Prostate gland (tissue), 2 donors: ENCODE results near the gene AMOTL1. TPM values are rescaled to one million over a fixed set of nuclear protein-coding genes. Genes with fewer than 3 reads are reported as not detected.
"Not testable (repeated sequence)": the region's sequence is repeated elsewhere in the genome, so short reads cannot be mapped to it uniquely, and the experiment has no call there.

Source experiments
- DNase-seq: peaks from one replicate; pipeline ENCODE4 v3.0.0-alpha.2; 2019; ENCODE audit warnings: low spot score
- H3K27ac ChIP-seq, 2 donors: fragments of 200-600 bp; sonication (generic); 2 replicates each; pipeline ENCODE4 v1.5.1; 2017 to 2019
- H3K27me3 ChIP-seq: fragments of 200-600 bp; sonication (generic); replicated peaks from 2 replicates; pipeline ENCODE4 v1.5.1; 2019; ENCODE audit not compliant: insufficient read depth
- H3K36me3 ChIP-seq, 2 donors: fragments of 200-600 bp; sonication (generic); 1 replicate in 1 of 2; 2 replicates in 1 of 2; pipeline versions ENCODE4 v1.5.1 to v1.8.1; 2017 to 2019
- H3K4me1 ChIP-seq: fragments of 200-600 bp; sonication (generic); replicated peaks from 2 replicates; pipeline ENCODE4 v1.5.1; 2019
- H3K4me3 ChIP-seq, 2 donors: fragments of 200-600 bp; sonication (generic); 2 replicates each; pipeline ENCODE4 v1.5.1; 2017 to 2019
- H3K9me3 ChIP-seq: fragments of 200-600 bp; sonication (generic); 2 replicates; pipeline ENCODE4 v1.5.1; 2017
- CTCF ChIP-seq, 4 experiments: fragments of 200-600 bp in 2 of 4; fragments of 450-650 bp in 2 of 4; sonication (generic) in 2 of 4; IDR thresholded peaks; 1 replicate in 3 of 4; 2 replicates in 1 of 4; pipeline ENCODE4 v1.5.1; 2016 to 2019; ENCODE audit warnings: antibody characterized with exemption in 4 of 4, mild to moderate bottlenecking in 2 of 4, moderate library complexity in 2 of 4
- POLR2A ChIP-seq: fragments of 450-650 bp; IDR thresholded peaks from one replicate; pipeline ENCODE4 v1.6.1; 2016; ENCODE audit warnings: antibody characterized with exemption, mild to moderate bottlenecking
- POLR2AphosphoS5 ChIP-seq: sonication (generic); formaldehyde crosslinking; IDR thresholded peaks from one replicate; pipeline ENCODE4 v1.6.1; 2017; ENCODE audit warnings: antibody characterized with exemption
- WGBS: methylation state at CpG from one replicate; pipeline ENCODE4 v1.1.5; 2018; 5-methylcytosine and 5-hydroxymethylcytosine counted together
- intact Hi-C: fragments of 100-400 bp; cut with DNase I; formaldehyde crosslinking; loops from one replicate; pipeline ENCODE4 v1.14.2; 2022
- total RNA-seq, 2 donors: library from RNA; depleted of rRNA; stranded (reverse); fragments of >200 nt; gene quantifications; one replicate each; pipeline ENCODE4 v1.1.0, GENCODE V29; 2016

AMOTL1 gene
- total RNA-seq, 2 donors from 2014 or later, result 49.2 to 67.2 TPM

GRCh38 chr11:94851864-94852636 lies 83.9 kb downstream of the AMOTL1 start:
- Histone ChIP-seq H3K36me3 (peaks cover 0 to 4% of the 10 kb centered on the region in 2 donors), H3K27me3 (no peaks in the 10 kb centered on the region), H3K9me3 (no peaks in the 10 kb centered on the region), H3K4me1 (no peaks in the 10 kb centered on the region), H3K4me3 (no peak overlapping the region), H3K27ac (no peak overlapping the region)
- no peak for TF ChIP-seq CTCF (IDR thresholded peaks at IDR 0.05)
- TF ChIP-seq POLR2AphosphoS5, result peak; percentile 56
- intact Hi-C loops, result no loop called here
- WGBS, result 83% methylated on average over 3 of the region's 3 CpGs
- peak; percentile 48 for DNase-seq

- H3K27me3 ChIP-seq, intact Hi-C loops, H3K4me3 ChIP-seq, DNase-seq, H3K4me1 ChIP-seq, H3K9me3 ChIP-seq, H3K27ac ChIP-seq, H3K36me3 ChIP-seq: not testable (repeated sequence)
- 96% methylated on average over 4 of the region's 4 CpGs for WGBS
Measured at GRCh38 chr11:94853288-94853687, 85.1 kb downstream of the AMOTL1 start.

- DNase-seq, result no peak
- peaks cover 0 to 4% of the 10 kb centered on the region in 2 donors for H3K36me3 ChIP-seq
- H3K4me3 ChIP-seq, result no peak overlapping the region
- intact Hi-C loops, result no loop called here
- H3K27ac ChIP-seq, result no peak overlapping the region
- no peaks in the 10 kb centered on the region for H3K4me1 ChIP-seq
- no peak for TF ChIP-seq POLR2AphosphoS5
- no peak for TF ChIP-seq CTCF (IDR thresholded peaks at IDR 0.05)
- TF ChIP-seq POLR2A, result no peak
- no peaks in the 10 kb centered on the region for H3K9me3 ChIP-seq
- WGBS, result 97% methylated on average over 5 of the region's 5 CpGs
- no peaks in the 10 kb centered on the region for H3K27me3 ChIP-seq
Measured at GRCh38 chr11:94853836-94854235, 85.7 kb downstream of the AMOTL1 start.

- Histone ChIP-seq H3K27ac (no peak overlapping the region), H3K9me3 (no peaks in the 10 kb centered on the region), H3K27me3 (no peaks in the 10 kb centered on the region), H3K36me3 (peaks cover 0 to 4% of the 10 kb centered on the region in 2 donors), H3K4me3 (no peak overlapping the region), H3K4me1 (no peaks in the 10 kb centered on the region)
- 83% methylated on average over 8 of the region's 8 CpGs for WGBS
- no peak for TF ChIP-seq POLR2AphosphoS5
- TF ChIP-seq POLR2A, result no peak
- no peak for TF ChIP-seq CTCF (IDR thresholded peaks at IDR 0.05)
- intact Hi-C loops, result no loop called here
- no peak for DNase-seq
Measured at GRCh38 chr11:94854770-94855633, 86.8 kb downstream of the AMOTL1 start.

GRCh38 chr11:94855666-94856065 lies 87.5 kb downstream of the AMOTL1 start:
- DNase-seq, result no peak
- Histone ChIP-seq H3K9me3 (no peaks in the 10 kb centered on the region), H3K4me3 (no peak overlapping the region), H3K27me3 (no peaks in the 10 kb centered on the region), H3K36me3 (peaks cover 4 to 5% of the 10 kb centered on the region in 2 donors), H3K27ac (no peak overlapping the region), H3K4me1 (no peaks in the 10 kb centered on the region)
- TF ChIP-seq POLR2A, result no peak
- TF ChIP-seq CTCF (IDR thresholded peaks at IDR 0.05), result no peak
- TF ChIP-seq POLR2AphosphoS5, result no peak
- WGBS, result 86% methylated on average over 5 of the region's 5 CpGs
- intact Hi-C loops, result no loop called here
